Measurements from ENCODE around the gene KIF2C. TPM values are rescaled to one million over a fixed set of nuclear protein-coding genes. Genes with fewer than 3 reads are reported as not detected.
"Not testable (repeated sequence)": the region's sequence is repeated elsewhere in the genome, so short reads cannot be mapped to it uniquely, and the experiment has no call there.

The KIF2C gene
- total RNA-seq, 4 donors from 2014 or later, result 0.76 to 4.5 (median 3.7) TPM

- 88 to 89% methylated on average over 1 of the region's 1 CpG for WGBS, 2 donors
- DNase-seq (ENCODE audit: low spot score in 2 of 2), result no peak
- intact Hi-C loops (cut with DNase I; ENCODE audit: low total_unique reads), result no loop called here
- TF ChIP-seq CTCF (IDR thresholded peaks at IDR 0.05) (no peak), POLR2A (IDR thresholded peaks at IDR 0.05) (no peak)
- no peak overlapping the region for H3K4me3 ChIP-seq (ENCODE audit: low read depth, poor library complexity, severe bottlenecking)
These were observed 3.6 kb downstream of the KIF2C start for GRCh38 chr1:44743211-44743610.

- 94 to 97% methylated on average over 3 of the region's 3 CpGs for WGBS, 2 donors
- TF ChIP-seq POLR2A (IDR thresholded peaks at IDR 0.05) (no peak), CTCF (IDR thresholded peaks at IDR 0.05) (no peak)
- intact Hi-C loops (cut with DNase I; ENCODE audit: low total_unique reads), result no loop called here
These were observed 8.2 kb downstream of the KIF2C start for GRCh38 chr1:44747878-44748277.

DNA sequence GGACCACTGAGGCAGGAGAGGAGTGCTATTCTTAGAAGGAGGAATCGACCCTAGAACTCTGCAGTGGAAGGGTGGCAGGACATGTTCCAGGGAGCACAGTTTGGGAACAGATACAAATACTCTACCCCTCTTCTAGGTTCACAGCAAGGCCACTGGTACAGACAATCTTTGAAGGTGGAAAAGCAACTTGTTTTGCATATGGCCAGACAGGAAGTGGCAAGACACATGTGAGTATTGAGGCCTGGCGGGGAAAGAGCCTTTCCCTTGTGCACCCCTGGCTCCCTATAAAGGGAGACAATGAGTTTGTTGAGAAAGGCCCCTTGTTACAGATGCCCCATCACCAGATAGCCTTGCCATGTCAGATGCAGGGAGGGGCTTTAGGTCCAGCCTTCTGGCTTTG lies 17.8 kb downstream of the KIF2C start:
- DNase-seq (ENCODE audit: low spot score in 2 of 2), result no peak
- intact Hi-C loops (cut with DNase I; ENCODE audit: low total_unique reads), result no loop called here
- whole genome bisulfite sequencing, 2 donors, result 96 to 100% methylated on average over 2 of the region's 2 CpGs
- no peak overlapping the region for H3K4me3 ChIP-seq (ENCODE audit: low read depth, poor library complexity, severe bottlenecking)
- TF ChIP-seq POLR2A (IDR thresholded peaks at IDR 0.05) (no peak), CTCF (IDR thresholded peaks at IDR 0.05) (no peak)

More at GRCh38 chr1:44747878-44748277, 8.2 kb downstream of the KIF2C start:
- H3K4me3 ChIP-seq (ENCODE audit: low read depth, poor library complexity, severe bottlenecking), result no peak overlapping the region
- no peak for DNase-seq (ENCODE audit: low spot score in 2 of 2)

GRCh38 chr1:44759077-44759476 lies 19.4 kb downstream of the KIF2C start:
- DNase-seq (ENCODE audit: low spot score in 2 of 2), result no peak
- TF ChIP-seq CTCF (IDR thresholded peaks at IDR 0.05) (no peak), POLR2A (IDR thresholded peaks at IDR 0.05) (no peak)
- intact Hi-C loops (cut with DNase I; ENCODE audit: low total_unique reads), result no loop called here
- no peak overlapping the region for H3K4me3 ChIP-seq (ENCODE audit: low read depth, poor library complexity, severe bottlenecking)
- WGBS, 2 donors, result 87 to 94% methylated on average over 11 of the region's 11 CpGs

DNA sequence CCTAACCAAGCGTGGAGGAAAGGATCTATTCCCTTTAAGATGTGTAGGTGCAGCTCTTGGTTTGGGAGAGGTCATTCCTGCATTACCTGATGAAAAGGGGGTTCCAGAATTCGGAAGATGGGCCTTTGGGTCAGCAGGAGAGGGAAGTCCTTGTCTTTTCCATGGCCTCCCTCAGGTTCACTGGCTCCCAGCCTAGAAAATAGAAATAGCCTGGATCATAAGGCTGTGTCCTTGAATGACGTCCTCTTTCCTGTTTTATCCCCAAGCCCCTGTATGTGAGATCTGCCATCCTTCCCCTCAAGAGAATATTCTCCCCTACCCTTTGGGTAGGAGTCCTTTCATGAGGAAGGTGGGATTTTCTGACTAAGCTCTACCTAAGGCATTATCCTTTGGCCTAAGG lies 21.2 kb downstream of the KIF2C start:
- no peak overlapping the region for H3K4me3 ChIP-seq (ENCODE audit: low read depth, poor library complexity, severe bottlenecking)
- no peak for DNase-seq (ENCODE audit: low spot score in 2 of 2)
- intact Hi-C loops (cut with DNase I; ENCODE audit: low total_unique reads), result no loop called here
- 89 to 96% methylated on average over 3 of the region's 3 CpGs for WGBS, 2 donors
- TF ChIP-seq CTCF (IDR thresholded peaks at IDR 0.05) (no peak), POLR2A (IDR thresholded peaks at IDR 0.05) (no peak)

GRCh38 chr1:44766421-44766820 lies 26.8 kb downstream of the KIF2C start:
- intact Hi-C loops (cut with DNase I; ENCODE audit: low total_unique reads); DNase-seq (ENCODE audit: low spot score in 2 of 2); H3K4me3 ChIP-seq (ENCODE audit: low read depth, poor library complexity, severe bottlenecking): not testable (repeated sequence)
- WGBS, 2 donors, result 92 to 95% methylated on average over 6 of the region's 6 CpGs
